Transverse colon (tissue), 4 donors: Measurements from ENCODE around the gene ZDHHC7. TPM values are rescaled to one million over a fixed set of nuclear protein-coding genes. Genes with fewer than 3 reads are reported as not detected.

Experiments used
- DNase-seq: peaks from one replicate; pipeline ENCODE4 v3.0.0-alpha.2; 2019
- H3K27ac ChIP-seq, 4 donors: fragments of 200-600 bp; sonication (generic); 2 replicates each; pipeline ENCODE4 v1.5.1; 2016 to 2018; ENCODE audit warnings: inconsistent platforms in 4 of 4
- H3K27me3 ChIP-seq: fragments of 200-600 bp; sonication (generic); 2 replicates; pipeline ENCODE4 v1.5.1; 2017; ENCODE audit warnings: inconsistent platforms
- H3K36me3 ChIP-seq, 4 donors: fragments of 200-600 bp; sonication (generic); 2 replicates each; pipeline ENCODE4 v1.5.1; 2017 to 2019; ENCODE audit warnings: inconsistent platforms in 4 of 4
- H3K4me1 ChIP-seq, 4 donors: fragments of 200-600 bp; sonication (generic); 2 replicates each; pipeline ENCODE4 v1.5.1; 2017 to 2020; ENCODE audit warnings: inconsistent platforms in 4 of 4
- H3K4me3 ChIP-seq, 4 donors: fragments of 200-600 bp; sonication (generic); 1 replicate in 1 of 4; 2 replicates in 3 of 4; pipeline versions ENCODE4 v1.5.1 to v1.6.1; 2017 to 2019; ENCODE audit warnings: inconsistent platforms in 4 of 4
- H3K9me3 ChIP-seq, 2 donors: fragments of 200-600 bp; sonication (generic); 2 replicates each; pipeline ENCODE4 v1.5.1; 2017 to 2019; ENCODE audit warnings: inconsistent platforms in 2 of 2
- CTCF ChIP-seq, 5 experiments: fragments of 200-600 bp in 3 of 5; fragments of 450-650 bp in 2 of 5; sonication (generic) in 3 of 5; IDR thresholded peaks; 1 replicate in 2 of 5; 2 replicates in 3 of 5; pipeline ENCODE4 v1.5.1; 2016 to 2017; ENCODE audit warnings: antibody characterized with exemption in 5 of 5, inconsistent platforms in 3 of 5, mild to moderate bottlenecking in 2 of 5, moderate library complexity in 1 of 5
- EP300 ChIP-seq: sonication (generic); formaldehyde crosslinking; IDR thresholded peaks from one replicate; pipeline ENCODE4 v1.6.1; 2017; ENCODE audit warnings: antibody characterized with exemption, low read depth
- POLR2A ChIP-seq: fragments of 450-650 bp; IDR thresholded peaks from one replicate; pipeline ENCODE4 v1.6.1; 2016; ENCODE audit warnings: antibody characterized with exemption, mild to moderate bottlenecking, moderate library complexity
- POLR2AphosphoS5 ChIP-seq, 3 donors: sonication (generic); formaldehyde crosslinking; IDR thresholded peaks; one replicate each; pipeline ENCODE4 v1.6.1; 2016; ENCODE audit warnings: antibody characterized with exemption in 3 of 3
- WGBS, 2 donors: methylation state at CpG; one replicate each; pipeline ENCODE4 v1.1.5; 2018; ENCODE audit warnings: low coverage in 1 of 2; 5-methylcytosine and 5-hydroxymethylcytosine counted together
- in situ Hi-C, 4 donors: fragments of 200-750 bp; cut with MboI; loops; one replicate each; pipeline versions ENCODE4 v1.15.0 to v1.15.1; 2017; ENCODE audit warnings: low sequenced_read_pairs in 3 of 4, low pct_ligation_motif_present in 1 of 4, low pct_unique_long_range_greater_than_20kb in 1 of 4
- intact Hi-C: fragments of 100-400 bp; cut with DNase I; formaldehyde crosslinking; loops from one replicate; pipeline ENCODE4 v1.15.1; 2023; ENCODE audit warnings: low total_unique reads
- total RNA-seq, 4 donors: library from RNA; depleted of rRNA; stranded (reverse); fragments of >200 nt; gene quantifications; one replicate each; pipeline ENCODE4 v1.1.0, GENCODE V29; 2016

Gene ZDHHC7
- total RNA-seq, 4 donors from 2014 or later: 100 to 940 (median 120) TPM

GRCh38 chr16:84975522-84975921, 35.8 kb downstream of the ZDHHC7 start:
- TF ChIP-seq EP300: no peak
- no peak for TF ChIP-seq CTCF (IDR thresholded peaks at IDR 0.05)
- TF ChIP-seq POLR2AphosphoS5 (IDR thresholded peaks at IDR 0.05): no peak
- no peak for TF ChIP-seq POLR2A
- Histone ChIP-seq H3K4me1 (peaks cover 0 to 20% (median 12%) of the 10 kb centered on the region in 4 donors), H3K4me3 (no peak overlapping the region), H3K27ac (peak overlapping the region in 2 of 4 donors; percentile 51 to 66), H3K9me3 (no peaks in the 10 kb centered on the region), H3K36me3 (peaks cover 0 to 39% (median 19%) of the 10 kb centered on the region in 4 donors), H3K27me3 (no peaks in the 10 kb centered on the region)
- in situ Hi-C loops: loop anchor here in 2 of 4 donors (10.0 kb wide), 1 partner anchor 221 kb away; no protein-coding TSS in a partner anchor
- intact Hi-C loops: no loop called here
- no peak for DNase-seq
- WGBS, 2 donors: 92 to 97% methylated on average over 7 to 22 of the region's 22 CpGs

- in situ Hi-C loops: loop anchor here in 2 of 4 donors (10.0 kb wide), 1 partner anchor 220 kb away; no protein-coding TSS in a partner anchor
- 82 to 83% methylated on average over 2 to 12 of the region's 12 CpGs for WGBS, 2 donors
- no peak for TF ChIP-seq POLR2AphosphoS5 (IDR thresholded peaks at IDR 0.05)
- no peak for TF ChIP-seq POLR2A
- no peak for TF ChIP-seq EP300
- no peak for TF ChIP-seq CTCF (IDR thresholded peaks at IDR 0.05)
Observed at GRCh38 chr16:84975066-84975465, 36.3 kb downstream of the ZDHHC7 start.

GRCh38 chr16:84973776-84974523, 37.4 kb downstream of the ZDHHC7 start:
- H3K27me3 ChIP-seq: no peaks in the 10 kb centered on the region

More at GRCh38 chr16:84975066-84975465, 36.3 kb downstream of the ZDHHC7 start:
- no peaks in the 10 kb centered on the region for H3K27me3 ChIP-seq
- no peak overlapping the region for H3K4me3 ChIP-seq
- no peaks in the 10 kb centered on the region for H3K9me3 ChIP-seq
- peaks cover 0 to 39% (median 19%) of the 10 kb centered on the region in 4 donors for H3K36me3 ChIP-seq
- no peak overlapping the region for H3K27ac ChIP-seq
- no peak for DNase-seq
- peaks cover 0 to 24% (median 13%) of the 10 kb centered on the region in 4 donors for H3K4me1 ChIP-seq
- intact Hi-C loops: no loop called here

More at GRCh38 chr16:84973776-84974523, 37.4 kb downstream of the ZDHHC7 start:
- Histone ChIP-seq H3K4me1 (peaks cover 0 to 24% (median 13%) of the 10 kb centered on the region in 4 donors), H3K27ac (peak overlapping the region in 1 of 4 donors; percentile 55), H3K36me3 (peaks cover 0 to 36% (median 18%) of the 10 kb centered on the region in 4 donors), H3K4me3 (no peak overlapping the region), H3K9me3 (no peaks in the 10 kb centered on the region)
- DNase-seq: no peak
- in situ Hi-C loops (loop anchor here in 3 of 4 donors (5.0 to 10.0 kb wide), 2 partner anchors 217 to 219 kb away; no protein-coding TSS in a partner anchor), intact Hi-C loops (loop anchor here (5.0 kb wide), 1 partner anchor 222 kb away; no protein-coding TSS in a partner anchor)
- TF ChIP-seq EP300 (no peak), CTCF (IDR thresholded peaks at IDR 0.05) (no peak), POLR2AphosphoS5 (IDR thresholded peaks at IDR 0.05) (no peak), POLR2A (no peak)
- 83 to 86% methylated on average over 11 to 23 of the region's 23 CpGs for WGBS, 2 donors
